Endometrial microvascular endothelial cells (primary cell): ENCODE results near the gene ULK4. TPM values are rescaled to one million over a fixed set of nuclear protein-coding genes. Genes with fewer than 3 reads are reported as not detected.
"Not testable (repeated sequence)": the region's sequence is repeated elsewhere in the genome, so short reads cannot be mapped to it uniquely, and the experiment has no call there.

ENCODE experiments used
- in situ Hi-C: cut with HindIII; loops from 2 replicates; pipeline ENCODE4 v1.10.0; 2017; ENCODE audit warnings: low sequenced_read_pairs, low pct_unique_long_range_greater_than_20kb; ENCODE audit errors: inconsistent ontology term
- total RNA-seq: library from RNA; depleted of rRNA; stranded (reverse); fragments of >200 nt; gene quantifications from one replicate; pipeline ENCODE4 v1.2.3, GENCODE V29; 2015; ENCODE audit errors: inconsistent ontology term

Gene ULK4
- total RNA-seq, 1 donor from 2014 or later: 7.3 TPM

- in situ Hi-C loops: no loop called here
These were observed 80.6 kb downstream of the ULK4 start for GRCh38 chr3:41881233-41881821.

DNA sequence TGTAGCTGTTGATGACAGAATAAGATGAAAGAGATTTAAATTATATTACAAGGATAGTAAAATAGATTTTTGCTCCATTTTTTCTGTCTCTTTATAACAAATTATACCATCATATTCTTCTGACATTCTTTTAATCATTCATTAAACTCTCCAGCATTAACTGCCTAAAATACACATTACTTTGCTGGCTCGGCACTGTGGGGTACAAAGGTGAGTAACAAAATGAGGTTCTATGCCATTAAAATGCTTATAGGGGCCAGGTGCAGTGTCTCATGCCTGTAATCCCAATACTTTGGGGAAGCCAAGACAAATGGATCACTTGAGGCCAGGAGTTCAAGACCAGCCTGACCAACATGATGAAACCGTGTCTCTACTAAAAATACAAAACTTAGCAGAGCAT, 81.5 kb downstream of the ULK4 start:
- in situ Hi-C loops: no loop called here

GRCh38 chr3:41877741-41878140, 84.2 kb downstream of the ULK4 start:
- in situ Hi-C loops: not testable (repeated sequence)

GRCh38 chr3:41874022-41874421, 87.9 kb downstream of the ULK4 start:
- in situ Hi-C loops: no loop called here

GRCh38 chr3:41872157-41872556, 89.7 kb downstream of the ULK4 start:
- in situ Hi-C loops: no loop called here

- in situ Hi-C loops: no loop called here
These were observed 94.4 kb downstream of the ULK4 start for GRCh38 chr3:41867533-41867932.

DNA sequence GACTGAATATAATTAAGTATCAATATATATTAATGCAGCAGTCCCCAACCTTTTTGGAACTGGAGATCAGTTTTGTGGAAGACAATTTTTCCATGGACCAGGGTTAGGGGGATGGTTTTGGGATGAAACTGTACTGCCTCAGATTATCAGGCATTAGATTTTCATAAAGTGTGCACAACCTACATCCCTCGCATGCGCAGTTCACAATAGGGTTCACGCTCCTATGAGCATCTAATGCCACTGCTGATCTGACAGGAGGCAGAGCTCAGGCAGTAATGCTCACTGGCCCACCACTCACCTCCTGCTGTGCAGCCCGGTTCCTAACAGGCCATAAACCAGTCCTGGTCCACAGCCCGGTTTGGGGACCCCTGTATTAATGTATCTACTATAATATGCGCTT, 95.6 kb downstream of the ULK4 start:
- in situ Hi-C loops: no loop called here

DNA sequence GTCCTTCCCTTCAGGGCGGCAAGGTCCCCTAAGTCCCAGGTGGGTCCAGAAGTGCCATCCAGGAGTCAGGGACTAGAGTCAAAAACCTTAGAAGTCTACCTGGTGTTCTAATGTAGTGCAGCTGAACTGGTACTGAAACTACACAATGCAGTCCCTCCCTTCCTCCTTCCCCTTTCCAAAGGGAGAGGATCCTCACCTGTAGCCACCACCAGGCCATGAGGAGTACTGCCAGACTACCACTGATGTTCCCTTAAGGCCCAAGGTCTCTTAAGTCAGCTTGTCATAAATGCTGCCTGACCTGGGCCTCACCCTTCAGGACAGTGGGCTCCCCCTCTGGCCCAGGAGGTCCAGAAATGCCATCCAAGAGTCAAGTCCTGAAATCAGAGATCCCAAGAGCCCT, 98.9 kb downstream of the ULK4 start:
- in situ Hi-C loops: no loop called here

DNA sequence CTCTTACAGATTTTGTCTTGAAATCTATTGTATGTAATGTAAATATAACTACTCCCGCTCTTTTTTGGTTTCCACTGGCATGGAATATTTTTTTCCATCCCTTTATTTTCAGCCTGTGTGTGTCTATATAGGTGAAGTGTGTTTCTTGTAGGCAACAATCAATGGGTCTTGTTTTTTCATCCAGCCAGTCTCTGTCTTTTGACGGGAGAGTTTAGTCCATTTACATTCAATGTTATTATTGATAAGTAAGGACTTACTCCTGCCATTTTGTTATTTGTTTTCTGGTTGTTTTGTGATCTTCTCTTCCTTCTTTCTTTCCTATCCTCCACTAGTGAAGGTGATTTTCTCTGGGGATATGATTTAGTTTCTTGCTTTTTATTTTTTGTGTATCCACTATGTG, 101.4 kb downstream of the ULK4 start:
- in situ Hi-C loops: not testable (repeated sequence)

- in situ Hi-C loops: no loop called here
These were observed 106.9 kb downstream of the ULK4 start for GRCh38 chr3:41854956-41855355.

GRCh38 chr3:41853540-41854196, 108.2 kb downstream of the ULK4 start:
- in situ Hi-C loops: no loop called here

DNA sequence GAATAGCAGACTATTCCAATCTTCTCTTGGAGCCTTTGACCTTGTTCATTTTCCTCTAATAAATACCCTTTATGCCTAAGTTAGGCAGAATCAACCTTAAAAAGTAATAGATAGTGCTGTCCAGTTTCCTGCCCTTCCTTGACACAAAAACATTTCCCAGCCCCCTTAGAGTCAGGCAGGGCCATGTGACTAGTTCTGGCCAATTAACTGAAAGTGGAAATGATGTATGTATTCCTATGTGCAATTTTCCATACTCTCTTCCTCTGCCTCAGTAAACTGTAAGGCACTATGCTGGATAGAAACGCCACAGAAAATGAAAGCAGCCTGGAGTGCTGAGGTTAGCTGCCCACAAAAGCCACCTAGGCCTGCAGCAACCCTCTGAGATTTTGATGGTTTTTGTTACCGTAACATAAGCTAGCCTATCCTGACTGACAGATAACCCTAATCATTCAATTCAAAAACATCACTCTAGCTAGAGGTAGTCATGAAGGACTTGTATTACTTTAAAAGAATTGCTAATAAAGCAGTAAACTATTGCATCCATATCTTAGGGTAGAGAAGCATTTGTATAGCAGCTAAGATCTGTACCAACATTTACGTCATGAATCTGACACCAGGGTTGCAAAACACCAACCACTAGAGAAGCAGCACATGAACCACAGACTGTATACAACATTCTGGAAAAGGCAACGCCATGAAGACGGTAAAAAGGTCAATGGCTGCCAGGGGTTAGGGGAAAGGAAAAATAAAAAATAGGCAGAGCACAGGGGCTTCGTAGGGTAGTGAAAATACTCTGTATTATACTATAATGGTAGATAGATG, 112.9 kb downstream of the ULK4 start:
- in situ Hi-C loops: no loop called here

DNA sequence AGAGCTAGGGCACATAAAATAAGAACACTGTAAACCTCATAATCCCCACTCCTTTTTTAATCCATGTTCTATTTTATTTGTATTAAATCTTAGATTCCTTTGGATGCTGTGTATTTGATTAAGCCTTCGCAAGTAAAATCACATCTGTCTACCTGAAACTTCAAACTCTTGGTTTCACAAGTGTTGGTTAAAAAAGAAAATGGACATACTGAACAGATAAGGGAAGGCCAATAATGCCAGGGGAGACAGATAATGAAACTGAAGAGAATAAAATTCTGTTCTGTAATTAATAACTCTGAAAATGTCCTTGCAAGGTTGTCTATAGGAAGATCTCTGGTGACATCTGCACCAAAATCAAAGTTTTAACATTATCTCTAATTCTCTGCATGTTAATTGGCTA, 114.2 kb downstream of the ULK4 start:
- in situ Hi-C loops: no loop called here

- in situ Hi-C loops: no loop called here
These were observed 115.1 kb downstream of the ULK4 start for GRCh38 chr3:41846850-41847249.

GRCh38 chr3:41845826-41846225, 116.1 kb downstream of the ULK4 start:
- in situ Hi-C loops: no loop called here

GRCh38 chr3:41844256-41844655, 117.6 kb downstream of the ULK4 start:
- in situ Hi-C loops: not testable (repeated sequence)

DNA sequence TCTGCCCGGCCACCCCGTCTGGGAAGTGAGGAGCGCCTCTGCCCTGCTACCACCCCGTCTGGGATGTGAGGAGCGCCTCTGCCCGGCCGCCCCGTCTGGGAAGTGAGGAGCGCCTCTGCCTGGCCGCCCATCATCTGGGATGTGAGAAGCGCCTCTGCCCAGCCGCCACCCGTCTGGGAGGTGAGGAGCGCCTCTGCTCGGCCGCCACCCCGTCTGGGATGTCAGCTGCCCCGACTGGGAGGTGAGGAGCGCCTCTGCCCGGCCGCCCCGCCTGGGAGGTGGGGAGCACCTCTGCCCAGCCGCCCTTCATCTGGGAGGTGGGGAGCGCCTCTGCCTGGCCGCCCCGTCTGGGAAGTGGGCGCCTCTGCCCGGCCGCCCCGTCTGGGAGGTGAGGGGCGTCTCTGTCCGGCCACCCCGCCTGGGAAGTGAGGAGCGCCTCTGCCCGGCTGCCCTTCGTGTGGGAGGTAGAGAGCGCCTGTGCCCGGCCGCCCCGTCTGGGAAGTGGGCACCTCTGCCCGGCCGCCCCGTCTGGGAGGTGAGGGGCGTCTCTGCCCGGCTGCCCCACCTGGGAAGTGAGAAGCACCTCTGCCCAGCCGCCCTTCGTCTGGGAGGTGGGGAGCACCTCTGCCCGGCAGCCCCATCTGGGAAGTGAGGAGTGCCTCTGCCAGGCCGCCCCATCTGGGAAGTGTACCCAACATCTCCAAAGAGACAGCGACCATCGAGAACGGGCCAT, 120.8 kb downstream of the ULK4 start:
- in situ Hi-C loops: not testable (repeated sequence)

DNA sequence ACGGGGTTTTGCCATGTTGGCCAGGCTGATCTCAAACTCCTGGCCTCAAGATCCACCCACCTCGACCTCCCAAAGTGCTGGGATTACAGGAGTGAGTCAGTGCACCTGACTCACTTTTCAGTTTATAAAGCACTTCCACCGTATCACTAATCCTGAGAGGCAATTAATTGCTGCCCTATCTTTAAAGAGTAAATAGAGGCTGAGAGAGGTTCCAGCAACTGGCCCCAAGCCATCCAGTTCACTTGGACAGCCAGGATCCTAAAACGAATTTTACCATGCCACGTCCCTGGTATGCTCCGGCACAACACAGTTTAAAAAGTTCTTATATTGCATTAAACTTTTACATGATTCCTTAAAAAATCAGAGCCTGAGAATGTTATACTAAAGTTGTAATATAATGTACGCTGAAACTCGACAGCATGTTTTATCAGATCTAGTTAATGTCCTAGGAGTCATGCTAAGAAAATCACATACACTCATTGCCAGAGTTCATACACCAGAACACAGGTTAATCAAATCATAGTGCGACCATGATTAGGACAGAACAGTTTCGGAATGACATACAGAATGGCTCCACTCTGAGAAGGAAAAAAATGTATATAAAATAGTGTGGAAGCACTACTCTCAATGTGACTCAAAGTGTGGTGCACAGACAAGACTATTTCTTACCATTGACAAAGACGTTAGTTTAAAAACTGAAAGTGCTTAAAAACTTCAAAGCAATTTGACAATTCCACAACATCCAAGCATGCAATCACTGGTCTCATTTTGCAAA, 125.4 kb downstream of the ULK4 start:
- in situ Hi-C loops: no loop called here

GRCh38 chr3:41833628-41834027, 128.3 kb downstream of the ULK4 start:
- in situ Hi-C loops: no loop called here
